Neural progenitor cell (in vitro differentiated cells): ENCODE results near the gene PLOD1.

Source experiments
- EZH2phosphoT487 ChIP-seq: fragments of 200-600 bp; sonication (generic); IDR thresholded peaks from 2 replicates; pipeline ENCODE4 v1.6.1; 2017; ENCODE audit warnings: antibody characterized with exemption
- TF ChIP-seq, protein P1 (sequence below): fragments of 200-600 bp; sonication (generic); IDR thresholded peaks from 2 replicates; pipeline ENCODE4 v1.5.1; 2017; ENCODE audit warnings: antibody characterized with exemption, mild to moderate bottlenecking

DNA sequence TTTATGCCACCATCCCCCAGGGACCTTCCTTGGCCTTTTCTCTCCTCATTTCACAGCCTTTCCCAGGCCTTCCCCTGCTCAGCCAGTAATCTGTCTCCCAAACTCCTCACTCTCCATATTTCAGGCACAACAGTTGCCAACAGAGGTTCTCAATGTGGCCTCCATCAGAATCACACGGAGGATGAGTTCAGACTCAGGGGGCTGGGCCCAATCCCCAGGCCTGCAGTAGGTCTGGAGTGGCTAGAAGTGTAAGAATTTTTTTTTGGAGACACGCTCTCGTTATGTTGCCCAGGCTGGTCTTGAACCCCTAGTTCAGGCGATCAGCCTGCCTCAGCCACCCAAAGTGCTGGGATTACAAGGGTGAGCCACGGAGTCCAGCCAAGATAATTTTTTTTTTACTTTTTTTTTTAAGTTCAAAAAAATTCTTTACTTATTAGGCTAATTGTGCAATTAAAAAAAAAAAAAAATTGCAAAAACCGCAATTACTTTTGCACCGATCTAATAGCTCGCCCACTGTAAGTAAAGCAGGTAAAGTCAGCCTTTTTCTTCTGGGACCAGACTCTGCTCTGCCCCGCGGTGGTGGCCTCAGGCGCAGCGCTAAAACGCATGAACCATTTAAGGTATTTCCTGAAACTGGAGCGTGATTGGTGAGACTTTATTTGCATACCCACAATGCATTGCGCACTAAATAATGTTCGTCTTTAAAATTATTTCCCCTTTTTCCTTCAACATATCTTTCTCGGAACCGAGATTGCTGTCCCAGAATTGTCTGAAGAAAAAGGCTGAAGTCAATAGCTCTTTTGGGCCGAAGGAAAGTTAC, 27.0 kb upstream of the PLOD1 start:
- TF ChIP-seq, protein P1, sequence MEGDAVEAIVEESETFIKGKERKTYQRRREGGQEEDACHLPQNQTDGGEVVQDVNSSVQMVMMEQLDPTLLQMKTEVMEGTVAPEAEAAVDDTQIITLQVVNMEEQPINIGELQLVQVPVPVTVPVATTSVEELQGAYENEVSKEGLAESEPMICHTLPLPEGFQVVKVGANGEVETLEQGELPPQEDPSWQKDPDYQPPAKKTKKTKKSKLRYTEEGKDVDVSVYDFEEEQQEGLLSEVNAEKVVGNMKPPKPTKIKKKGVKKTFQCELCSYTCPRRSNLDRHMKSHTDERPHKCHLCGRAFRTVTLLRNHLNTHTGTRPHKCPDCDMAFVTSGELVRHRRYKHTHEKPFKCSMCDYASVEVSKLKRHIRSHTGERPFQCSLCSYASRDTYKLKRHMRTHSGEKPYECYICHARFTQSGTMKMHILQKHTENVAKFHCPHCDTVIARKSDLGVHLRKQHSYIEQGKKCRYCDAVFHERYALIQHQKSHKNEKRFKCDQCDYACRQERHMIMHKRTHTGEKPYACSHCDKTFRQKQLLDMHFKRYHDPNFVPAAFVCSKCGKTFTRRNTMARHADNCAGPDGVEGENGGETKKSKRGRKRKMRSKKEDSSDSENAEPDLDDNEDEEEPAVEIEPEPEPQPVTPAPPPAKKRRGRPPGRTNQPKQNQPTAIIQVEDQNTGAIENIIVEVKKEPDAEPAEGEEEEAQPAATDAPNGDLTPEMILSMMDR = peak; percentile 78
- TF ChIP-seq EZH2phosphoT487 = no peak
